ENCODE data around the gene FLT3LG. TPM values are rescaled to one million over a fixed set of nuclear protein-coding genes. Genes with fewer than 3 reads are reported as not detected.

The FLT3LG gene
- total and polyA plus RNA-seq, 2 of the 8 experiments (the other 6 are each of a cell fraction or from before 2014, with no cell fraction given) = 1.6 to 3.2 TPM

GRCh38 chr19:49520705-49521319, 46.8 kb downstream of the FLT3LG start (continued):
- no peak for TF ChIP-seq CBX8 (IDR thresholded peaks at IDR 0.05; ENCODE audit: borderline replicate concordance, low read depth, low read length)
- no peak for TF ChIP-seq YY1 (IDR thresholded peaks at IDR 0.05; ENCODE audit: low read depth, low read length)
- no peak for TF ChIP-seq USF2 (IDR thresholded peaks at IDR 0.05; ENCODE audit: low read length)
- no peak for TF ChIP-seq TCF12 (IDR thresholded peaks at IDR 0.05; ENCODE audit: low read depth, low read length)

Measured in H1 (cell line).